GM10847 (cell line): Measurements from ENCODE around the gene WNT1.

Source experiments
- POLR2A ChIP-seq: IDR thresholded peaks from 2 replicates; pipeline ENCODE4 v1.6.1; 2011; ENCODE audit not compliant: insufficient read length; ENCODE audit errors: extremely low read depth

Gene WNT1

GRCh38 chr12:49024543-49024942 is 46.4 kb downstream of the WNT1 start:
- TF ChIP-seq POLR2A, result no peak

DNA sequence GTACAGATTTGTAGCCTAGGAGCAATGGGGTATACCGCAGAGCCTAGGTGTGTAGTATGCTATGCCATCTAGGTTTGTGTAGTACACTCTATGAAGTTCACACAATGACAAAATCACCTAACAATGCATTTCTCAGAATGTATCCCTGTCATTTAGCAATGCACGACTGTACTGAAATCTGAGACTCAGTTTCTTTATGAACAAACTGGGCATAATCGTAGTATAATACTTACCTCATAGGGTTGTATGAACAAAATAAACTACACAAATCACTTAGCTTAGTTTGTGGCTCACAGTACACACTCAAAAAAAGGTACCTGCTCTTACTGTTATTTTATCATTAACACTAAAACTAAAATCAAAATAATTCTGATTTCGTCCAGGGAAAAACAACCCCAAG is 47.3 kb downstream of the WNT1 start:
- no peak for TF ChIP-seq POLR2A

- TF ChIP-seq POLR2A, result no peak
Measured at GRCh38 chr12:49026101-49026500, 48.0 kb downstream of the WNT1 start.

- TF ChIP-seq POLR2A, result no peak
Measured at GRCh38 chr12:49026678-49027480, 48.8 kb downstream of the WNT1 start.

DNA sequence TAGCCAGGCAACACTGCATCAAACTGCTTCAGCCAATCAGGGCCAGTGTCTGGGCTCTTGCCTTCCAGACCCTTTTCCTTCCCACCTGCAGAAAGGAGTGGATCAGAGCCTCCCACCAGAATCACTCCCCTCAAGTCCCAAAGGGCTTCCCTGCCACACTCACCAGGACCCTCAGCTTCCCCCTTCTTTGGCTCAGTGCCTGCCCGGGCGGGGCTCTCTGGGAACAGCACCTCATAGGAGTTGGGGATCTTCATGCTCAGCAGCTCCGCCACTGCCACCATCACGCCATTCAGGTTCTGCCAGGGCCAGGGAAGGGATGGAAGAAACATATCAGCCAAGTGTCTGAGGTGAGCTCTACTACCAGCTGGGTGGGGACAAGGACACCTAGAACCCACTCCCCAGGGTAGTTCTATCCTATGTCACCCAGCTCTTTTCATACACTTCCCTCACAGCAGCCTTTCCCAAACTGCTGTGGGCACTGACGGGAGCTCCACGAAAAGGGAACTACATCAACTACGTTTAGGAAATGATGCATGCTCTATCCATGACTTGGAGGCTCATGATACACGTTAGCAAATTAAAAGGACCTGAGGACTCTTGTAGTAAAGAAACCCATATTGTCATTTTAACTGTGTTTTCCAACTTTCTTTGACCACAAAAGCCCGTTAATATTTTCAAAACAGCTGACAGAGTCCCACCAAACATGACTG is 49.9 kb downstream of the WNT1 start:
- TF ChIP-seq POLR2A, result no peak

- TF ChIP-seq POLR2A, result no peak
Measured at GRCh38 chr12:49028666-49029275, 50.6 kb downstream of the WNT1 start.

GRCh38 chr12:49030119-49030518 is 52.0 kb downstream of the WNT1 start:
- no peak for TF ChIP-seq POLR2A

DNA sequence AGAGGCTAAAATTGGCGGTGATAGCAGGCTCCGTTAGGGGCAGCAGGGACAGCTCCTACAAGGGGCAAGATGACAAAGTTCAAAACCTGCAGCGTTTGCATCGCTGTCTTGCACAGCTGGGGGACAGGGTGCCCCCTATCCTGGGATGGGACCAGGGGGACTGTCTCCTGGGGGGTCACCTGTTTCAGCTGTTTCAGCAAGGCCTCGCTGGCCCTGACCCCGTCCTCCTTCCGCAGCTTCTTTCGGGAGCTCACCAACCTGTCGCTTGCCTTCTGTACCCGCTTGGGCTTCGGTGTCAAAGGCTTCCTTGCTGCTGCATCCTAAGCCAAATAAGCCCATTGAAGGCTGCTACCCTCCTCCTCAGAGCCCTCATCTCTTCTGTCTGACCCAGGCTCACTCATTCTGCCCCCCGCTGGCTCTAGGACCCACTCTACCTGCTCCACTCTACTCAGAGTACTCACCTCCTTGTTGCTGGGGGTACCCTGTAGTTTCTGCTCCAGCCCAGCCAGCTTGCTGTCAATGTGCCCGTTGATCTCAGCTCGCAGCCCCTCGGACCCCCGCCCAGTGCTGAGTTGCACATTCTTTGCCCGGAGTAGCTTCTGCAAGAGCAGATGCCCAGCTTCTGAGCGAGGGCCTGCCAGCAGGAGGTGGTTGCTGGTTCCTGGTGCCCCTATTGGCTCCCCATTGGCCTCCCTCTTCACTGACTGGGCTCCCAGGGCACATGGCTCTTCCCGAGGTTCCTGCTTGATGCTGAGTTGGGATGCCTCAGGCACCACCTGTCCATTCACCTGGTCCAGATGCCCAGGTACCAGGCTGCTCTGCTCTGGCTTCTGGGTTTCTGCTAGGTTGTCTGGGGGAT is 52.8 kb downstream of the WNT1 start:
- TF ChIP-seq POLR2A, result no peak

DNA sequence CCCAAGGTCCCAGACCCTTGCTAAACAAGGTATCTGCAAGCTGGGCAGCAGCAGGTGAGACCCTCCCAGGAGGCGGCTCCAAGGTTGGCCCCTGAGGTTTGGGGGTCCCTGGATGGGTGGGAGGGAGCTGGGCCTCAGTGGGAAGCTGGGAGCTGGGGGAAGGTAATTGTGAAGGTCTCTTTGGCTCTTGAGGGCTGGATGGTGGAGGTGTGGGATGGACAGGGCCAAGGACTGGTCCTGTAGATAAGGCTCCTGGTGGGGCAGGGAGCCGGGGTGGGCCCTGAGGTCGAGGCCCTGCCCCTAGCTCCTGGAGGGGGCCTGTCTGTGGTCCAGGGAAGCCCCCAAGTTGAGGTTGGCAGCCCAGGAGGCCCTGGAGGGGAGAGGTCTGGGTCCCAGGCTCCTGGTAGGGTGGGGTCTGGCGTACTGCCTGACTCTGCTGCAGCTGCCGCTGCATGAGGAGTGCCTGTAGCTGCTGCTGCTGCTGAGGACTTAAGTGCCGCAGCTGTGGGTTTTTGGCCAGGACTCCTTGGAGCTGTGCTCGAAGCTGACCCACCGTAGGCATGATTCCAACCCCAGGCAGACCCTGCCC is 53.5 kb downstream of the WNT1 start:
- no peak for TF ChIP-seq POLR2A
